OCI-LY7 (cell line): Measurements from ENCODE around the gene ZBTB33. TPM values are rescaled to one million over a fixed set of nuclear protein-coding genes. Genes with fewer than 3 reads are reported as not detected.

Source experiments
- Bru-seq: library from RNA; stranded (reverse); fragments of 400-500 nt; gene quantifications from one replicate; lab custom pipeline; 2021; lab: Mats Ljungman, UMichigan
- BruChase-seq, 2 experiments: library from RNA; stranded (reverse); fragments of 400-500 nt; gene quantifications; one replicate each; lab custom pipeline; 2021; lab: Mats Ljungman, UMichigan
- BruUV-seq: library from RNA; stranded (reverse); fragments of 400-500 nt; replicated peaks from 2 replicates; lab custom pipeline; 2021; lab: Mats Ljungman, UMichigan
- CTCF ChIA-PET: fragments of 300-600 bp; sonication (Branson Sonifier 250); formaldehyde crosslinking; loops from one replicate; lab custom pipeline; 2022; ENCODE audit warnings: antibody characterized with exemption; ENCODE audit not compliant: unreplicated experiment; lab: Charles Lee
- POLR2A ChIA-PET: fragments of 300-600 bp; sonication (Branson Sonifier 250); formaldehyde crosslinking; loops from one replicate; lab custom pipeline; 2022; ENCODE audit warnings: antibody characterized with exemption; lab: Charles Lee
- DNase-seq: peaks from one replicate; pipeline ENCODE4 v3.0.0-alpha.2; 2015; ENCODE audit warnings: low spot score
- H2AFZ ChIP-seq: fragments of 200-600 bp; sonication (generic), shearing (Covaris generic); 2 replicates; pipeline ENCODE4 v1.6.1; 2014; ENCODE audit warnings: mild to moderate bottlenecking, antibody characterized with exemption, low read length, moderate library complexity
- H3K27ac ChIP-seq: fragments of 200-600 bp; sonication (generic); 2 replicates; pipeline ENCODE4 v1.5.1; 2014; ENCODE audit warnings: mixed run types, low read depth, mild to moderate bottlenecking, moderate library complexity, low read length, inconsistent platforms; ENCODE audit not compliant: poor library complexity, severe bottlenecking
- H3K36me3 ChIP-seq: fragments of 200-600 bp; sonication (generic); 2 replicates; pipeline ENCODE4 v1.6.1; 2014; ENCODE audit warnings: mild to moderate bottlenecking, antibody characterized with exemption, low read length, moderate library complexity, mixed read lengths; ENCODE audit not compliant: insufficient read depth
- H3K4me1 ChIP-seq: fragments of 200-600 bp; sonication (generic); 2 replicates; pipeline ENCODE4 v1.5.1; 2014; ENCODE audit warnings: mild to moderate bottlenecking, low read length; ENCODE audit not compliant: insufficient read depth, poor library complexity, severe bottlenecking
- H3K4me2 ChIP-seq: fragments of 200-600 bp; sonication (generic); 2 replicates; pipeline ENCODE4 v1.6.1; 2014; ENCODE audit warnings: mild to moderate bottlenecking, low read length
- H3K4me3 ChIP-seq: fragments of 200-600 bp; sonication (generic); 2 replicates; pipeline ENCODE4 v1.5.1; 2014; ENCODE audit warnings: mild to moderate bottlenecking, low read depth, low read length; ENCODE audit not compliant: poor library complexity, severe bottlenecking
- H3K79me2 ChIP-seq: fragments of 200-600 bp; sonication (generic); 2 replicates; pipeline ENCODE4 v1.6.1; 2016; ENCODE audit warnings: low read depth, mild to moderate bottlenecking, low read length, moderate library complexity, mixed read lengths; ENCODE audit not compliant: insufficient read depth
- H3K9me2 ChIP-seq: fragments of 200-600 bp; sonication (generic); 2 replicates; pipeline ENCODE4 v1.6.1; 2016; ENCODE audit warnings: mild to moderate bottlenecking, low read length, mixed read lengths; ENCODE audit not compliant: insufficient read depth
- H3K9me3 ChIP-seq: fragments of 200-600 bp; sonication (generic); 2 replicates; pipeline ENCODE4 v1.6.1; 2014; ENCODE audit warnings: mild to moderate bottlenecking, mixed run types, low read length, mixed read lengths
- H4K20me1 ChIP-seq: fragments of 200-600 bp; sonication (generic); 2 replicates; pipeline ENCODE4 v1.6.1; 2014; ENCODE audit warnings: mild to moderate bottlenecking, antibody characterized with exemption, low read length, moderate library complexity, mixed read lengths; ENCODE audit not compliant: insufficient read depth
- EZH2phosphoT487 ChIP-seq: fragments of 200-600 bp; sonication (generic); IDR thresholded peaks from 2 replicates; pipeline ENCODE4 v1.6.1; 2018; ENCODE audit warnings: low read depth, borderline replicate concordance, mild to moderate bottlenecking, mixed run types, antibody characterized with exemption, low read length, moderate library complexity, mixed read lengths
- intact Hi-C: fragments of 100-400 bp; cut with micrococcal nuclease; formaldehyde crosslinking; loops from one replicate; pipeline ENCODE4 v1.10.0; 2022; ENCODE audit not compliant: unreplicated experiment
- long read RNA-seq: library from polyadenylated mRNA; stranded (forward); transcript quantifications from one replicate; pipeline ENCODE4 v2.0.0, GENCODE V29; 2022
- total RNA-seq, 2 experiments: library from RNA; depleted of rRNA in 1 of 2; stranded (reverse); fragments of >200 nt in 1 of 2; shearing (Covaris generic) in 1 of 2; gene quantifications; 2 replicates each; pipeline ENCODE4 v1.2.3, GENCODE V29; 2014 to 2022
- TF ChIP-seq, protein P1 (sequence below): fragments of 200-600 bp; sonication (generic); conservative IDR thresholded peaks from 2 replicates; pipeline ENCODE4 v1.5.1; 2014; ENCODE audit warnings: mild to moderate bottlenecking, antibody characterized with exemption, low read length, moderate library complexity, mixed read lengths

The ZBTB33 gene, protein sequence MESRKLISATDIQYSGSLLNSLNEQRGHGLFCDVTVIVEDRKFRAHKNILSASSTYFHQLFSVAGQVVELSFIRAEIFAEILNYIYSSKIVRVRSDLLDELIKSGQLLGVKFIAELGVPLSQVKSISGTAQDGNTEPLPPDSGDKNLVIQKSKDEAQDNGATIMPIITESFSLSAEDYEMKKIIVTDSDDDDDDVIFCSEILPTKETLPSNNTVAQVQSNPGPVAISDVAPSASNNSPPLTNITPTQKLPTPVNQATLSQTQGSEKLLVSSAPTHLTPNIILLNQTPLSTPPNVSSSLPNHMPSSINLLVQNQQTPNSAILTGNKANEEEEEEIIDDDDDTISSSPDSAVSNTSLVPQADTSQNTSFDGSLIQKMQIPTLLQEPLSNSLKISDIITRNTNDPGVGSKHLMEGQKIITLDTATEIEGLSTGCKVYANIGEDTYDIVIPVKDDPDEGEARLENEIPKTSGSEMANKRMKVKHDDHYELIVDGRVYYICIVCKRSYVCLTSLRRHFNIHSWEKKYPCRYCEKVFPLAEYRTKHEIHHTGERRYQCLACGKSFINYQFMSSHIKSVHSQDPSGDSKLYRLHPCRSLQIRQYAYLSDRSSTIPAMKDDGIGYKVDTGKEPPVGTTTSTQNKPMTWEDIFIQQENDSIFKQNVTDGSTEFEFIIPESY
- total RNA-seq (2014; rRNA removed; shearing (Covaris generic)) (16.7 TPM in 2 replicates), total RNA-seq (2022) (17.7 and 19.3 TPM in 2 replicates), Bru-seq, nascent RNA (percentile 91 among the genes with signal in this experiment), BruChase-seq, experiment 1, labeled RNA remaining after a 6-hour chase (percentile 73 among the genes with signal in this experiment), BruChase-seq, experiment 2, labeled RNA remaining after a 2-hour chase (percentile 98 among the genes with signal in this experiment)
- long read RNA-seq, full-length matches to known transcripts = 20 of 24 reads
- long read RNA-seq, partial matches to known transcripts = 0 of 24 reads
- long read RNA-seq, other reads (novel, unspliced or antisense) = 4 of 24 reads

DNA sequence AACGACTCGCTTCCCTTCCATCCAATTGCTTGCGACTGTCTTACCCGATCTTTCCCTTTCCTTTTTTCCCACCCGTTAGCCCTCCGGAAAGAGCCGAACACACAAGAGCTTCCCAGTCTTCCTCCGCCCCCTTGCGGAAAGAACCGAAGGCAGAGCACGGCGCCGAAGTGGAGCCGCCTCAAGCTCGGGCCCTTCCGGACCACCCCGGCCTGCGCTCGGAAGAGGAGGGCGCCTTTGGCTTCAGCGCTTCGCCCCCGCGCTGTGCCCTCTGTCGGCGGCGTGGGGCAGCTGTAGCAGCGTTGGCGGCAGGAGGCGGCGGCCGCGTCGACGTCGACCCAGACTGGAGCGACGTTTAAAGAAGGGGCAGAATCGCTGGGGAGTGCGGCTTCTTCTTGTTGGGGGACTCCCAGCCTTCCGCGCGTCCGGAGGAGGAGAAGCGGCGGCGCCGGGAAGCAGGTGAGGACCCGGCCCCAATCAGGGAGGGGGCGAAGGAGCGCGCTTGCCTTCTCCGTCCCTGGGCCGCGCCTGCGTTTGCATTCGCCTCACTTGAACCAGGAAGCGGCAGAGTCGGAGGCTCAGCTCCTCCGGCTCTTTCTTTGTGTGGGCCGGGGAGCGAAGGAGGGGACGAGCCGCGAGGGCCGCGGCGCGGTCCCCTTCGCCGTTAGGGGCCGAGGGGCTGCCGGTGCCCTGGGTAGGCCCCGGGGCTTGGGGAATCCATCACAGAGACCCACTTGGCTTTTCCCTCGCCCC, at the start of gene ZBTB33:
Gene ZBTB33, plus strand, starts transcription at position 291 of the 750 bp plus-strand sequence. CDS start 2,604 bp downstream, outside the sequence.
- no peaks in the 10 kb centered on the region for H3K9me2 ChIP-seq
- peaks cover 26% of the 10 kb centered on the region for H3K36me3 ChIP-seq
- H2AFZ ChIP-seq = peak within 1 kb of the TSS; percentile 98
- peak; percentile 90 for DNase-seq
- no TSS peak for BruUV-seq
- peak within 1 kb of the TSS; percentile 90 for H3K27ac ChIP-seq
- intact Hi-C loops = loop anchor here (2.0 to 10.0 kb wide), 3 partner anchors 52 to 504 kb away; partner anchors contain the start of gene LAMP2
- no peak for TF ChIP-seq EZH2phosphoT487
- TF ChIP-seq, protein P1, sequence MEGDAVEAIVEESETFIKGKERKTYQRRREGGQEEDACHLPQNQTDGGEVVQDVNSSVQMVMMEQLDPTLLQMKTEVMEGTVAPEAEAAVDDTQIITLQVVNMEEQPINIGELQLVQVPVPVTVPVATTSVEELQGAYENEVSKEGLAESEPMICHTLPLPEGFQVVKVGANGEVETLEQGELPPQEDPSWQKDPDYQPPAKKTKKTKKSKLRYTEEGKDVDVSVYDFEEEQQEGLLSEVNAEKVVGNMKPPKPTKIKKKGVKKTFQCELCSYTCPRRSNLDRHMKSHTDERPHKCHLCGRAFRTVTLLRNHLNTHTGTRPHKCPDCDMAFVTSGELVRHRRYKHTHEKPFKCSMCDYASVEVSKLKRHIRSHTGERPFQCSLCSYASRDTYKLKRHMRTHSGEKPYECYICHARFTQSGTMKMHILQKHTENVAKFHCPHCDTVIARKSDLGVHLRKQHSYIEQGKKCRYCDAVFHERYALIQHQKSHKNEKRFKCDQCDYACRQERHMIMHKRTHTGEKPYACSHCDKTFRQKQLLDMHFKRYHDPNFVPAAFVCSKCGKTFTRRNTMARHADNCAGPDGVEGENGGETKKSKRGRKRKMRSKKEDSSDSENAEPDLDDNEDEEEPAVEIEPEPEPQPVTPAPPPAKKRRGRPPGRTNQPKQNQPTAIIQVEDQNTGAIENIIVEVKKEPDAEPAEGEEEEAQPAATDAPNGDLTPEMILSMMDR = peak; percentile 70
- H4K20me1 ChIP-seq = 0 out of 2 replicates have a peak, but pooled peaks cover 3% of the 10 kb centered on the region
- peaks cover 14% of the 10 kb centered on the region for H3K4me1 ChIP-seq
- H3K4me2 ChIP-seq = peak within 1 kb of the TSS; percentile 85
- peak within 1 kb of the TSS; percentile 92 for H3K4me3 ChIP-seq
- no peaks in the 10 kb centered on the region for H3K9me3 ChIP-seq
- ChIA-PET CTCF (no interaction called here), POLR2A (interaction anchor here (0.6 to 1.9 kb wide), 6 partner anchors 11 to 689 kb away, joined by 3 to 13 read pairs (median 4); partner anchors contain the start of gene MCTS1)
- H3K79me2 ChIP-seq = peaks cover 35% of the 10 kb centered on the region

DNA sequence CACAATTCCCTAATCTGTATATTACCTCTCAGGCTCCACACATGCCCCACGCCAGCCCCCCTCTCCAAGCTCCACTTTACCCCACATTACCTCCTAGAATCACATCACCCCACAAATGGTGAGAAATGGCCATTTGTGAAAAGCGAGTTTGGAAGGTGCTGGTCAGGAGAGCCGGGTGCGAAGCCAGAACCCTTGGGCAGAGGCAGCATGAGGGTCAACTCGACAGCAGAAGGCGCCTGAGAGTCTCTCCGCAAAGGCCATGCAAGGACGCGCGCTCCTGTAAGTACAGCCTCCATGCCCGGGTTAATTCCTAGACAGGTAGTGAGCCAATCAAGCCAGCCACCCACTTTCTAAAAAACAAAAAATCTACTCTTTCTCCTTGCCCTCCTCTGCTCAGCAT, 49.8 kb upstream of the ZBTB33 start:
- Histone ChIP-seq H3K36me3 (no peaks in the 10 kb centered on the region), H3K4me1 (no peaks in the 10 kb centered on the region), H3K4me3 (no peak overlapping the region), H3K27ac (no peak overlapping the region), H3K9me3 (no peaks in the 10 kb centered on the region), H3K9me2 (no peaks in the 10 kb centered on the region), H3K79me2 (no peaks in the 10 kb centered on the region), H3K4me2 (no peak overlapping the region), H4K20me1 (no peaks in the 10 kb centered on the region), H2AFZ (no peak overlapping the region)
- intact Hi-C loops = no loop called here
- no peak for TF ChIP-seq EZH2phosphoT487
- TF ChIP-seq, protein P1 = no peak
- ChIA-PET POLR2A (no interaction called here), CTCF (no interaction called here)
- no TSS peak for BruUV-seq
- no peak for DNase-seq
